ENCODE measurements around the gene HDAC9.
A peak's percentile ranks its signal among the peaks of the same experiment; 100 is the strongest.

HDAC9 gene

GRCh38 chr7:19051767-19052375, 556.3 kb downstream of the HDAC9 start:
- DNase-seq (ENCODE audit: low read depth), result peak; percentile 58
- TF ChIP-seq, protein P1, sequence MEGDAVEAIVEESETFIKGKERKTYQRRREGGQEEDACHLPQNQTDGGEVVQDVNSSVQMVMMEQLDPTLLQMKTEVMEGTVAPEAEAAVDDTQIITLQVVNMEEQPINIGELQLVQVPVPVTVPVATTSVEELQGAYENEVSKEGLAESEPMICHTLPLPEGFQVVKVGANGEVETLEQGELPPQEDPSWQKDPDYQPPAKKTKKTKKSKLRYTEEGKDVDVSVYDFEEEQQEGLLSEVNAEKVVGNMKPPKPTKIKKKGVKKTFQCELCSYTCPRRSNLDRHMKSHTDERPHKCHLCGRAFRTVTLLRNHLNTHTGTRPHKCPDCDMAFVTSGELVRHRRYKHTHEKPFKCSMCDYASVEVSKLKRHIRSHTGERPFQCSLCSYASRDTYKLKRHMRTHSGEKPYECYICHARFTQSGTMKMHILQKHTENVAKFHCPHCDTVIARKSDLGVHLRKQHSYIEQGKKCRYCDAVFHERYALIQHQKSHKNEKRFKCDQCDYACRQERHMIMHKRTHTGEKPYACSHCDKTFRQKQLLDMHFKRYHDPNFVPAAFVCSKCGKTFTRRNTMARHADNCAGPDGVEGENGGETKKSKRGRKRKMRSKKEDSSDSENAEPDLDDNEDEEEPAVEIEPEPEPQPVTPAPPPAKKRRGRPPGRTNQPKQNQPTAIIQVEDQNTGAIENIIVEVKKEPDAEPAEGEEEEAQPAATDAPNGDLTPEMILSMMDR (conservative IDR thresholded peaks at IDR 0.05; ENCODE audit: control insufficient read depth, insufficient read depth, low read depth, low read length), result peak; percentile 82

More at GRCh38 chr7:19051767-19052375, 556.3 kb downstream of the HDAC9 start:
- H3K4me3 ChIP-seq (ENCODE audit: control insufficient read depth, low read depth, low read length), result no peak overlapping the region

Data from fibroblast of mammary gland (primary cell).